MM.1S (cell line): ENCODE data around the gene CXCL5.

ENCODE experiments used
- DNase-seq: peaks from one replicate; pipeline ENCODE4 v3.0.0-alpha.2; 2015
- H2AFZ ChIP-seq: fragments of 300-600 bp; sonication (generic); 2 replicates; pipeline ENCODE4 v1.6.0; 2016; ENCODE audit warnings: antibody characterized with exemption, low read length
- H3F3A ChIP-seq: fragments of 300-600 bp; sonication (generic); 2 replicates; pipeline ENCODE4 v1.6.1; 2016; ENCODE audit warnings: mild to moderate bottlenecking, antibody characterized with exemption, low read length, moderate library complexity, mixed read lengths; ENCODE audit not compliant: insufficient read depth
- H3K27ac ChIP-seq: fragments of 300-600 bp; sonication (generic); 2 replicates; pipeline ENCODE4 v1.5.1; 2016; ENCODE audit warnings: mild to moderate bottlenecking, low read length
- H3K27me3 ChIP-seq: fragments of 300-600 bp; sonication (generic); replicated peaks from 2 replicates; pipeline ENCODE4 v1.6.0; 2016; ENCODE audit warnings: low read length; ENCODE audit not compliant: insufficient read depth
- H3K36me3 ChIP-seq: fragments of 300-600 bp; sonication (generic); replicated peaks from 2 replicates; pipeline ENCODE4 v1.6.1; 2016; ENCODE audit warnings: mild to moderate bottlenecking, low read length, mixed read lengths; ENCODE audit not compliant: insufficient read depth
- H3K4me1 ChIP-seq: fragments of 300-600 bp; sonication (generic); 2 replicates; pipeline ENCODE4 v1.6.1; 2016; ENCODE audit warnings: low read length, mixed read lengths
- H3K4me2 ChIP-seq: fragments of 300-600 bp; sonication (generic); 2 replicates; pipeline ENCODE4 v1.6.0; 2016; ENCODE audit warnings: low read depth, low read length
- H3K4me3 ChIP-seq: fragments of 300-600 bp; sonication (generic); 2 replicates; pipeline ENCODE4 v1.5.1; 2016; ENCODE audit warnings: low read length, mixed read lengths
- H3K79me2 ChIP-seq: fragments of 300-600 bp; sonication (generic); 2 replicates; pipeline ENCODE4 v1.6.1; 2016; ENCODE audit warnings: mixed run types, low read length, mixed read lengths
- H3K9ac ChIP-seq: fragments of 300-600 bp; sonication (generic); 2 replicates; pipeline ENCODE4 v1.6.1; 2016; ENCODE audit warnings: low read length, mixed read lengths
- H3K9me2 ChIP-seq: fragments of 300-600 bp; sonication (generic); replicated peaks from 2 replicates; pipeline ENCODE4 v1.6.1; 2016; ENCODE audit warnings: mild to moderate bottlenecking, low read length, mixed read lengths; ENCODE audit not compliant: insufficient read depth
- H3K9me3 ChIP-seq: fragments of 300-600 bp; sonication (generic); replicated peaks from 2 replicates; pipeline ENCODE4 v1.6.1; 2016; ENCODE audit warnings: mild to moderate bottlenecking, low read length, mixed read lengths; ENCODE audit not compliant: insufficient read depth
- H4K20me1 ChIP-seq: fragments of 300-600 bp; sonication (generic); 2 replicates; pipeline ENCODE4 v1.6.1; 2016; ENCODE audit warnings: mild to moderate bottlenecking, low read length, moderate library complexity, mixed read lengths; ENCODE audit not compliant: insufficient read depth
- CTCF ChIP-seq: fragments of 300-600 bp; sonication (generic); IDR thresholded peaks from 2 replicates; pipeline ENCODE4 v1.5.1; 2016; ENCODE audit warnings: antibody characterized with exemption, low read length, mixed read lengths
- EZH2 ChIP-seq: fragments of 300-600 bp; sonication (generic); optimal IDR thresholded peaks from 2 replicates; pipeline ENCODE3; 2017; ENCODE audit warnings: low read depth, mild to moderate bottlenecking, antibody characterized with exemption, low read length, mixed read lengths
- EZH2phosphoT487 ChIP-seq: fragments of 300-600 bp; sonication (generic); IDR thresholded peaks from 2 replicates; pipeline ENCODE4 v1.6.1; 2018; ENCODE audit warnings: antibody characterized with exemption, low read length

The CXCL5 gene

GRCh38 chr4:74023709-74024108 is 25.2 kb upstream of the CXCL5 start:
- Histone ChIP-seq H3K9me2 (no peaks in the 10 kb centered on the region), H3K9me3 (no peaks in the 10 kb centered on the region), H3K36me3 (no peaks in the 10 kb centered on the region), H2AFZ (no peak overlapping the region), H3K27me3 (no peaks in the 10 kb centered on the region), H3K4me3 (no peak overlapping the region), H3K79me2 (no peaks in the 10 kb centered on the region), H3K27ac (no peak overlapping the region), H3F3A (no peaks in the 10 kb centered on the region), H3K4me1 (no peaks in the 10 kb centered on the region), H4K20me1 (no peaks in the 10 kb centered on the region), H3K9ac (no peak overlapping the region), H3K4me2 (no peak overlapping the region)
- DNase-seq: no peak
- TF ChIP-seq EZH2phosphoT487 (no peak), EZH2 (no peak), CTCF (no peak)

- H2AFZ ChIP-seq: no peak overlapping the region
- no peaks in the 10 kb centered on the region for H3K9me2 ChIP-seq
- H3F3A ChIP-seq: no peaks in the 10 kb centered on the region
- H3K27ac ChIP-seq: no peak overlapping the region
- no peak for DNase-seq
- no peaks in the 10 kb centered on the region for H3K36me3 ChIP-seq
- H3K79me2 ChIP-seq: no peaks in the 10 kb centered on the region
- H3K4me3 ChIP-seq: no peak overlapping the region
- TF ChIP-seq EZH2: no peak
- TF ChIP-seq EZH2phosphoT487: no peak
- TF ChIP-seq CTCF: no peak
- H3K4me1 ChIP-seq: no peaks in the 10 kb centered on the region
- H3K4me2 ChIP-seq: no peak overlapping the region
- no peaks in the 10 kb centered on the region for H3K27me3 ChIP-seq
- H3K9ac ChIP-seq: no peak overlapping the region
- H4K20me1 ChIP-seq: no peaks in the 10 kb centered on the region
- no peaks in the 10 kb centered on the region for H3K9me3 ChIP-seq
Measured at GRCh38 chr4:74021601-74022000, 23.1 kb upstream of the CXCL5 start.

- no peak overlapping the region for H3K4me2 ChIP-seq
Measured at GRCh38 chr4:74018771-74019170, 20.3 kb upstream of the CXCL5 start.

More at GRCh38 chr4:74018771-74019170, 20.3 kb upstream of the CXCL5 start:
- H3K9me2 ChIP-seq: no peaks in the 10 kb centered on the region
- H3K9ac ChIP-seq: no peak overlapping the region
- H3K27me3 ChIP-seq: no peaks in the 10 kb centered on the region
- H3K36me3 ChIP-seq: no peaks in the 10 kb centered on the region
- H3K9me3 ChIP-seq: no peaks in the 10 kb centered on the region
- no peaks in the 10 kb centered on the region for H3F3A ChIP-seq
- H3K27ac ChIP-seq: no peak overlapping the region
- no peak for DNase-seq
- no peak overlapping the region for H3K4me3 ChIP-seq
- H3K4me1 ChIP-seq: no peaks in the 10 kb centered on the region
- H2AFZ ChIP-seq: no peak overlapping the region
- no peaks in the 10 kb centered on the region for H3K79me2 ChIP-seq
- no peaks in the 10 kb centered on the region for H4K20me1 ChIP-seq
- no peak for TF ChIP-seq EZH2phosphoT487
- TF ChIP-seq CTCF: no peak
- no peak for TF ChIP-seq EZH2
